Thoracic aorta (tissue), 2 donors: ENCODE results near the gene ACMSD. TPM values are rescaled to one million over a fixed set of nuclear protein-coding genes. Genes with fewer than 3 reads are reported as not detected.
A peak's percentile ranks its signal among the peaks of the same experiment; 100 is the strongest.

Experiments used
- ATAC-seq: fragments of 150-250 bp; one replicate; pipeline ENCODE4 v1.8.0; 2017; ENCODE audit warnings: low read depth; ENCODE audit not compliant: insufficient number of reproducible peaks, low FRiP score
- DNase-seq: peaks from one replicate; pipeline ENCODE4 v3.0.0-alpha.2; 2020; ENCODE audit warnings: low spot score
- H3K27ac ChIP-seq, 2 donors: fragments of 200-600 bp; sonication (generic); 1 replicate in 1 of 2; 2 replicates in 1 of 2; pipeline ENCODE4 v1.5.1; 2016; ENCODE audit warnings: mild to moderate bottlenecking in 2 of 2, moderate library complexity in 2 of 2
- H3K27me3 ChIP-seq: fragments of 200-600 bp; sonication (generic); replicated peaks from 2 replicates; pipeline ENCODE4 v1.6.0; 2016; ENCODE audit warnings: mild to moderate bottlenecking; ENCODE audit not compliant: insufficient read depth
- H3K36me3 ChIP-seq: fragments of 200-600 bp; sonication (generic); one replicate; pipeline ENCODE4 v1.5.1; 2016
- H3K4me1 ChIP-seq, 2 donors: fragments of 200-600 bp; sonication (generic); 1 replicate in 1 of 2; 2 replicates in 1 of 2; pipeline versions ENCODE4 v1.5.1 to v1.6.0; 2016; ENCODE audit warnings: low read depth in 2 of 2, mild to moderate bottlenecking in 1 of 2; ENCODE audit not compliant: control insufficient read depth in 1 of 2
- H3K4me3 ChIP-seq: fragments of 200-600 bp; sonication (generic); 2 replicates; pipeline ENCODE4 v1.5.1; 2016; ENCODE audit warnings: mild to moderate bottlenecking
- H3K9me3 ChIP-seq: fragments of 200-600 bp; sonication (generic); 2 replicates; pipeline ENCODE4 v1.5.1; 2016
- total RNA-seq, 2 donors: library from RNA; depleted of rRNA; stranded (reverse); fragments of >200 nt; gene quantifications; one replicate each; pipeline versions ENCODE4 v1.1.0 to v1.2.3, GENCODE V29; 2016
- TF ChIP-seq, protein P1 (sequence below): fragments of 200-600 bp; sonication (generic); IDR thresholded peaks from one replicate; pipeline ENCODE4 v1.5.1; 2019; ENCODE audit warnings: antibody characterized with exemption

Gene ACMSD
- total RNA-seq, 2 donors from 2014 or later = not detected

DNA sequence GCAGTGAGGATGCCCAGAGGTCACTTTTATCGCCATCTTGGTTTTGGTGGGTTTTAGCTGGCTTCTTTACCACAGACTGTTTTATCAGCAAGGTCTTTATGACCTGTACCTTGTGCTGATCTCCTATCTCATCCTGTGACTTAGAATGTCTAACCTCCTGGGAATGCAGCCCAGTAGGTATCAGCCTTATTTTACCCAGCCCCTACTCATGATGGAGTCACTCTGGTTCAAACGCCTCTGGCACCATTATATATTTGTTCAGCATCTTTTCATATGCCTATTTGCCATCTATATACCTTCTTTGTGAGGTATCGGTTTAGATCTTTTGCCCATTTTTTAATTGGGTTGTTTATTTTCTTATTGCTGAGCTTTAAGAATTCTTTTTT is 73.0 kb downstream of the ACMSD start:
- Histone ChIP-seq H3K36me3 (no peaks in the 10 kb centered on the region), H3K27me3 (no peaks in the 10 kb centered on the region), H3K27ac (no peak overlapping the region), H3K9me3 (no peaks in the 10 kb centered on the region), H3K4me3 (no peak overlapping the region), H3K4me1 (no peaks in the 10 kb centered on the region)
- ATAC-seq = no peak
- DNase-seq = no peak
- TF ChIP-seq, protein P1, sequence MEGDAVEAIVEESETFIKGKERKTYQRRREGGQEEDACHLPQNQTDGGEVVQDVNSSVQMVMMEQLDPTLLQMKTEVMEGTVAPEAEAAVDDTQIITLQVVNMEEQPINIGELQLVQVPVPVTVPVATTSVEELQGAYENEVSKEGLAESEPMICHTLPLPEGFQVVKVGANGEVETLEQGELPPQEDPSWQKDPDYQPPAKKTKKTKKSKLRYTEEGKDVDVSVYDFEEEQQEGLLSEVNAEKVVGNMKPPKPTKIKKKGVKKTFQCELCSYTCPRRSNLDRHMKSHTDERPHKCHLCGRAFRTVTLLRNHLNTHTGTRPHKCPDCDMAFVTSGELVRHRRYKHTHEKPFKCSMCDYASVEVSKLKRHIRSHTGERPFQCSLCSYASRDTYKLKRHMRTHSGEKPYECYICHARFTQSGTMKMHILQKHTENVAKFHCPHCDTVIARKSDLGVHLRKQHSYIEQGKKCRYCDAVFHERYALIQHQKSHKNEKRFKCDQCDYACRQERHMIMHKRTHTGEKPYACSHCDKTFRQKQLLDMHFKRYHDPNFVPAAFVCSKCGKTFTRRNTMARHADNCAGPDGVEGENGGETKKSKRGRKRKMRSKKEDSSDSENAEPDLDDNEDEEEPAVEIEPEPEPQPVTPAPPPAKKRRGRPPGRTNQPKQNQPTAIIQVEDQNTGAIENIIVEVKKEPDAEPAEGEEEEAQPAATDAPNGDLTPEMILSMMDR = no peak

GRCh38 chr2:134912361-134912760 is 73.9 kb downstream of the ACMSD start:
- no peak for ATAC-seq
- H3K27ac ChIP-seq = no peak overlapping the region
- H3K4me3 ChIP-seq = no peak overlapping the region
- no peaks in the 10 kb centered on the region for H3K27me3 ChIP-seq
- no peak for DNase-seq
- peaks cover 3 to 5% of the 10 kb centered on the region in 2 donors for H3K4me1 ChIP-seq
- H3K9me3 ChIP-seq = no peaks in the 10 kb centered on the region
- H3K36me3 ChIP-seq = no peaks in the 10 kb centered on the region
- TF ChIP-seq, protein P1 = no peak

DNA sequence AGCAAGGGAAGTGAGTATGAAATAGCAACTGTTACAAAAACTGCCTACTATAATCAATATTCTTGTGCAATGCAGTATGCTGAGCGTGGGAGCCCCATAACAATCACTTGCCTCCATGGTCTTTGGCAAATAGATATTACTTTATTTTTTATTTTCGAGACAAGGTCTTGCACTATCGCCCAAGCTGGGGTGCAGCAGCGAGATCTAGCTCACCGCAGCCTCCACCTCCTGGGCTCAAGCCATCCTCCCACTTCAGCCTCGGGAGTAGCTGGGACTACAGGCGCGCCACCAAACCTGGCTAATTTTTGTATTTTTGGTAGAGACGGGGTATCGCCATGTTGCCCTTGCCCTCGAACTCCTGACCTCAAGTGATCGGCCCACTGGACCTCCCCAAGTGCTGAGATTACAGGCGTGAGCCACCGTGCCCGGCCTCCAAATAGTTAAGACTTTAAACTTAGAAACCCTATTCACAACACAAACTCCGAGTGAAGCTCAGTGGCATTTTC is 79.0 kb downstream of the ACMSD start:
- TF ChIP-seq, protein P1 = no peak
- DNase-seq = no peak

DNA sequence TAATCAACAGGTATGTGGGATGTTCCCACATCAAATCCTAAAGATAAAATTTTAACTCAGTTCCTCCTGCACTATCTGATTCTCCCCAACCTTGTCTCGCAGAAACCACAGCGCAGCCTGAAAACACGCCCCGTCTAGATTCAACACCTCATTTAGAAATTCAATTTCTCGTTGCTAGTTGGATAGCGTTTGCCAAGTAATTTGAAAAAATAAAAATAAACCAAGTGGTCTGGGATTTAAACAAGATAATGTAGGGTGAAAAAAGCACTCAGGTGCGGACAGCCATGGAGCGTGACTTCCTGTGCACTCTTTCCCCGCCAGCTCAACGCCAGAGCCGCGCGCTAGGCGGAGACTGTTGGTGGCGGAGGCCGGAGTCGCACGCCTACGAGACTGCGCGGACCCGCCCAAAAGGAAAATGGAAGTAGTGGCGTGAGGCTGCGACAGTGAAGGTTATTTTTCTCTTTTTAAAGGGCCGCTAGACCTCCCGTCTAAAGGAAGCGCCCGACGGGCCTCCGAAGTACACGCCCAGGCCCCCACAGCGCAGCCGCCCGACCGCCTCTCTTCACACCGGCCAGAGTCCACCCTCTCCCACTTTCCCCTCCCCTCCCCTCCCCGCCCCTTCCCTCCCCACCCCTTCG is 79.6 kb downstream of the ACMSD start:
- Histone ChIP-seq H3K9me3 (no peaks in the 10 kb centered on the region), H3K36me3 (no peaks in the 10 kb centered on the region), H3K4me1 (peaks cover 35 to 42% of the 10 kb centered on the region in 2 donors), H3K27me3 (no peaks in the 10 kb centered on the region), H3K27ac (peak overlapping the region; percentile 92 to 96), H3K4me3 (peak overlapping the region; percentile 80)
- peak; percentile 52 for DNase-seq
- peak; percentile 68 for ATAC-seq
- TF ChIP-seq, protein P1 = peak; percentile 23

More for the DNA sequence above, 79.0 kb downstream of the ACMSD start:
- no peak for ATAC-seq
- Histone ChIP-seq H3K4me3 (peak overlapping the region; percentile 80), H3K27me3 (no peaks in the 10 kb centered on the region), H3K36me3 (no peaks in the 10 kb centered on the region), H3K4me1 (peaks cover 30 to 37% of the 10 kb centered on the region in 2 donors), H3K9me3 (no peaks in the 10 kb centered on the region), H3K27ac (peak overlapping the region; percentile 92 to 96)

DNA sequence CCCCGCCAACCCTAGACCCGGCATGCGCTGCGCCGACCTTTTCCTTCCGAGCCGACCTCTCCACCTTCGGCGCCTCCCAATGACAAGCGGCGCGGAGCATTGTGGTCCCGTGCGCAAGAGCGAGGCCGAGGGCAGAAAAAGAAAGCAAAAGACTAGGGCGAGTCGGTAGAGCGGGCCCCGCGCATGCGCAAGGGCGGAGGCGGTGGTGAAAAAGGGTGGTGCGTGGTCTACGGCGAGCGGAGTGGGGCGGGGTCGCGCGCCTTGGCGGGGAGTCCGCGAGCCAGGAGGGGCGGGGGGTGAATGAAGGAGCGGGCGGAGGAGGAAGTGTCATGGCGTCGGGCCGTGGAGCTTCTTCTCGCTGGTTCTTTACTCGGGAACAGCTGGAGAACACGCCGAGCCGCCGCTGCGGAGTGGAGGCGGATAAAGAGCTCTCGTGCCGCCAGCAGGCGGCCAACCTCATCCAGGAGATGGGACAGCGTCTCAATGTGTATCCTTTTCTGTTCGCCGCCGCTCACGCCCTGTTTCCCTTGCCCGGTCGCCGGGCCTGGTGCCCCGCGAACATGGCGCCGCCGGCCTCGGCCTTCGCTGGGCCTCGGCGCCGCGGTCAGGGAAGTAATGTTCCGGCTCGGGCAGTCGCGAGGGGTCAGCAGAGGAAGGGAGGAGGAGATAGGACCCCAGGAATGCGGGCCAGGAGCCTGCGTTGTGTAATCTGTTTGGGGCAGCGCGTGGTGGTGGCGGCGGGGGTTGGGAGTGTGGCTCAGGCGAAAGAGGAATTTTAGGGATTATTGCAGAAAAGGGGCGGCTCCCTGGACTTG is 80.3 kb downstream of the ACMSD start, which contains the start of gene CCNT2:
Gene CCNT2 (plus strand): TSS at position 297 of the 815 bp plus-strand sequence. CDS start 33 bp downstream, at position 330.
- Histone ChIP-seq H3K4me3 (peak within 1 kb of the TSS; percentile 80), H3K27ac (peak within 1 kb of the TSS; percentile 92 to 96), H3K9me3 (no peaks in the 10 kb centered on the region), H3K4me1 (peaks cover 39 to 48% of the 10 kb centered on the region in 2 donors), H3K36me3 (no peaks in the 10 kb centered on the region), H3K27me3 (no peaks in the 10 kb centered on the region)
- ATAC-seq = peak; percentile 97
- TF ChIP-seq, protein P1 = no peak
- peak; percentile 96 for DNase-seq
